GM23248 (cell line): ENCODE results near the gene FLRT1. TPM values are rescaled to one million over a fixed set of nuclear protein-coding genes. Genes with fewer than 3 reads are reported as not detected.

Experiments used
- DNase-seq: peaks from one replicate; pipeline ENCODE4 v3.0.0-alpha.2; 2015
- H2AFZ ChIP-seq: fragments of 200-600 bp; sonication (generic); 2 replicates; pipeline ENCODE4 v1.6.1; 2016; ENCODE audit warnings: antibody characterized with exemption
- H3F3A ChIP-seq: fragments of 200-600 bp; sonication (generic); 2 replicates; pipeline ENCODE4 v1.6.1; 2016; ENCODE audit warnings: mild to moderate bottlenecking, antibody characterized with exemption, mixed run types; ENCODE audit not compliant: insufficient read depth
- H3K27ac ChIP-seq: fragments of 200-600 bp; sonication (generic); 2 replicates; pipeline ENCODE4 v1.5.1; 2016; ENCODE audit warnings: mild to moderate bottlenecking
- H3K27me3 ChIP-seq: fragments of 200-600 bp; sonication (generic); replicated peaks from 2 replicates; pipeline ENCODE4 v1.6.1; 2016; ENCODE audit warnings: mild to moderate bottlenecking; ENCODE audit not compliant: insufficient read depth
- H3K36me3 ChIP-seq: fragments of 200-600 bp; sonication (generic); 2 replicates; pipeline ENCODE4 v1.6.1; 2016; ENCODE audit warnings: low read depth, mild to moderate bottlenecking
- H3K4me1 ChIP-seq: fragments of 200-600 bp; sonication (generic); 2 replicates; pipeline ENCODE4 v1.6.1; 2016; ENCODE audit warnings: mild to moderate bottlenecking; ENCODE audit not compliant: insufficient read depth
- H3K4me2 ChIP-seq: fragments of 200-600 bp; sonication (generic); one replicate; pipeline ENCODE4 v1.6.1; 2016; ENCODE audit warnings: mild to moderate bottlenecking; ENCODE audit not compliant: unreplicated experiment
- H3K4me3 ChIP-seq: fragments of 200-600 bp; sonication (generic); 2 replicates; pipeline ENCODE4 v1.5.1; 2016; ENCODE audit warnings: mild to moderate bottlenecking
- H3K79me2 ChIP-seq: fragments of 200-600 bp; sonication (generic); 2 replicates; pipeline ENCODE4 v1.6.1; 2016; ENCODE audit warnings: mild to moderate bottlenecking; ENCODE audit not compliant: insufficient read depth
- H3K9ac ChIP-seq: fragments of 200-600 bp; sonication (generic); 2 replicates; pipeline ENCODE4 v1.6.1; 2016; ENCODE audit warnings: mild to moderate bottlenecking
- H3K9me2 ChIP-seq: fragments of 200-600 bp; sonication (generic); 2 replicates; pipeline ENCODE4 v1.6.1; 2016; ENCODE audit warnings: mixed run types, mild to moderate bottlenecking, moderate library complexity; ENCODE audit not compliant: insufficient read depth
- H3K9me3 ChIP-seq: fragments of 200-600 bp; sonication (generic); one replicate; pipeline ENCODE4 v1.6.1; 2017; ENCODE audit warnings: low read depth
- H4K20me1 ChIP-seq: fragments of 200-600 bp; sonication (generic); 2 replicates; pipeline ENCODE4 v1.6.0; 2016; ENCODE audit not compliant: insufficient read depth
- EZH2 ChIP-seq: fragments of 200-600 bp; sonication (generic); IDR thresholded peaks from 2 replicates; pipeline ENCODE4 v1.6.1; 2018; ENCODE audit warnings: antibody characterized with exemption, mild to moderate bottlenecking; ENCODE audit not compliant: insufficient read depth, poor library complexity, severe bottlenecking
- EZH2phosphoT487 ChIP-seq: fragments of 200-600 bp; sonication (generic); IDR thresholded peaks from 2 replicates; pipeline ENCODE4 v1.6.1; 2018; ENCODE audit warnings: antibody characterized with exemption, moderate library complexity, mild to moderate bottlenecking, low read depth; ENCODE audit not compliant: insufficient read depth
- WGBS, 2 experiments: methylation state at CpG; one replicate each; pipeline ENCODE4 v1.1.6; 2015 to 2017; ENCODE audit warnings: low lambda C conversion rate in 2 of 2, low coverage in 1 of 2; ENCODE audit errors: missing lambda C conversion rate in 2 of 2; 5-methylcytosine and 5-hydroxymethylcytosine counted together
- in situ Hi-C: fragments of 300-500 bp; cut with MboI; formaldehyde crosslinking; loops from 2 replicates; pipeline ENCODE4 v1.15.0; 2020
- polyA plus RNA-seq: library from polyadenylated mRNA; unstranded; fragments of >200 nt; fragmentation: Nextera tagmentation; extraction: Ambion mirVana; gene quantifications from 2 replicates; pipeline ENCODE4 v1.2.1, GENCODE V29; 2016
- total RNA-seq: library from RNA; depleted of rRNA; stranded (reverse); fragments of >200 nt; shearing (Covaris generic); gene quantifications from 2 replicates; pipeline ENCODE4 v1.2.3, GENCODE V29; 2014; rRNA removed

The FLRT1 gene
- total and polyA plus RNA-seq, 2 experiments from 2014 or later: 0.09 to 0.22 TPM

DNA sequence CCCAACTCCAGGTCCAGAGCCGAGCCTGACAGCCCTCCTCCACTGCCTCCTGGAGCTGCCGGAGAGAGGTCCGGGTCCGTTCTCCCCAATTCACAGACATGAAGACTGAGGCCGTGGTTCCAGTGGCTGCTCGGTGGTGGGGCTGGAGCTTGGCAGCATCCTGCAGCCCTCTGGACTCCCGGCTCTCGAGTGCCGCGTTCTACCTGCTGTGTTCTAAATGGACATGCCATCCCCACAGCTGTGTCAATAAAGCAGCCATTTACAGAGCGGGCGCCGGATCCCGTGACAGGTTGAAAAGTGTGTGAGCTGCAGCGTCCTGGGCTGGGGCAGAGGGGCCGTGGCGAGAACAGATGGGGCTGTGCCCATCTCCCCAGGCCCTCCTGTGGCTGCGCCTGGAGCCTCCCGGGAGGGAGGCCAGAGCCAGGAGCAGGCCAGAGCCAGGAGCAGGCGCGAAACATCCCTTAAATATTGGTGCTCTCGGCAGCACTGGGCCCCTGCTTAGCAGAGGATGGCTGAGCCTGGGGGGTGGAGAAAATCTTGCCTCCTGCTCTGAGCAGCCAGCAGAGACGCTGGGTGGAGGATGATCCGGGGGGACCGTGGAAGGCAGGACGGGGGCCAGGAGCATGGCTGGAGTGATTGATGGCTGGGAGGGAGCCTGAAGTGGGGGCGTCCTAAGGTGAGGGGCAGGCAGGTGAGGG, 46.2 kb downstream of the FLRT1 start:
- Histone ChIP-seq H3K9me3 (no peaks in the 10 kb centered on the region), H3K9me2 (no peaks in the 10 kb centered on the region), H4K20me1 (no peaks in the 10 kb centered on the region), H3K4me3 (no peak overlapping the region), H3K4me2 (no peak overlapping the region), H3K36me3 (no peaks in the 10 kb centered on the region), H2AFZ (no peak overlapping the region), H3K27me3 (no peaks in the 10 kb centered on the region), H3K4me1 (no peaks in the 10 kb centered on the region), H3K79me2 (no peaks in the 10 kb centered on the region), H3F3A (no peaks in the 10 kb centered on the region), H3K27ac (no peak overlapping the region), H3K9ac (no peak overlapping the region)
- in situ Hi-C loops: no loop called here
- WGBS, 2 experiments: 87 to 94% methylated on average over 26 to 27 of the region's 27 CpGs
- DNase-seq: no peak
- TF ChIP-seq EZH2: no peak
- TF ChIP-seq EZH2phosphoT487: no peak

GRCh38 chr11:64083398-64084080, 47.8 kb downstream of the FLRT1 start:
- in situ Hi-C loops: no loop called here
- no peaks in the 10 kb centered on the region for H3K27me3 ChIP-seq
- TF ChIP-seq EZH2 (no peak), EZH2phosphoT487 (no peak)

GRCh38 chr11:64084146-64084950, 48.6 kb downstream of the FLRT1 start:
- H4K20me1 ChIP-seq: no peaks in the 10 kb centered on the region
- no peaks in the 10 kb centered on the region for H3K9me2 ChIP-seq
- no peak for DNase-seq
- H3K27ac ChIP-seq: no peak overlapping the region
- no peaks in the 10 kb centered on the region for H3F3A ChIP-seq
- no peaks in the 10 kb centered on the region for H3K79me2 ChIP-seq
- H3K9me3 ChIP-seq: no peaks in the 10 kb centered on the region
- H3K4me2 ChIP-seq: no peak overlapping the region
- no peaks in the 10 kb centered on the region for H3K27me3 ChIP-seq
- no peaks in the 10 kb centered on the region for H3K4me1 ChIP-seq
- H3K36me3 ChIP-seq: no peaks in the 10 kb centered on the region
- H2AFZ ChIP-seq: no peak overlapping the region
- no peak overlapping the region for H3K9ac ChIP-seq
- no peak for TF ChIP-seq EZH2
- no peak for TF ChIP-seq EZH2phosphoT487
- H3K4me3 ChIP-seq: no peak overlapping the region
- in situ Hi-C loops: no loop called here
- WGBS, 2 experiments: 87 to 89% methylated on average over 25 to 26 of the region's 26 CpGs

More at GRCh38 chr11:64083398-64084080, 47.8 kb downstream of the FLRT1 start:
- Histone ChIP-seq H3K4me1 (no peaks in the 10 kb centered on the region), H3K4me3 (no peak overlapping the region), H3K9me2 (no peaks in the 10 kb centered on the region), H3K79me2 (no peaks in the 10 kb centered on the region), H4K20me1 (no peaks in the 10 kb centered on the region), H3F3A (no peaks in the 10 kb centered on the region), H3K27ac (no peak overlapping the region), H3K4me2 (no peak overlapping the region), H3K9ac (no peak overlapping the region), H3K36me3 (no peaks in the 10 kb centered on the region), H2AFZ (no peak overlapping the region), H3K9me3 (no peaks in the 10 kb centered on the region)
- DNase-seq: no peak
- 88% methylated on average over 28 of the region's 28 CpGs for WGBS, 2 experiments

DNA sequence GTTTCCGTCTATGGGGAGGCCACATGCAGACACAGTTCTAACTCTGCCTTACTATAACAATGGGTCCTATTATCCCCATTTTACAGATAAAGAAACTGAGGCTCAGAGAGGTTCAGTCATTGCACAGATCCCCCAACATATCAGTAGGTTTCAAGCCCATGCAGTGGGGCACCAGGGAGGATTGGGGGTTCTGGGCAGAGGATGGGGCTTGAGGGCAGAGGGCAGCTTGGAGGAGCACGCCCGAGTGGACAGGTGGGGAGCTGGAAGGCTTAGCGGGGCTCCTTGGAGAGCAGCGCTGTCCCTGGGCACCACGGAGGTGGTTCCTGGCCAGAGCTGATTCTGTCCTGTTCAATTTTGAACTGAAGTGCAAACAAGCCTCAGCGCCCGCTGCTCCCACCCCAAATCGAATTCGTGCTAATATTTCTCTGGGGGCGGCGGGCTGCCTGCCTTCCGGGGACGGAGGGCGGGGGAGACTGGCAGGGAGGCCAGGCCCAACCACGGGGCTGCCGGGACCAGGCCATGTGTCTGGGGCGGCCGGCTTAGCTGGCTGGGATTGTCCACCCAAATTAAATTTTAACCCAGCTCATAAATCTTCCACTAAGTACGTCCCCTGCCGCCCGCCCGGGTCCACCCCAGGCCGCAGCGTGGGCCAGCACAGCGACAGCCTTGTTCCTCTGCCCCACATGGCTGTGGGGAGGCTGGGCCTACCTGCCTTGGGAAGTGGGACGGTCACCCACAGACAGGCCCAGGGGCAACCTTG, 49.4 kb downstream of the FLRT1 start:
- in situ Hi-C loops: no loop called here
- DNase-seq: no peak
- H3K27ac ChIP-seq: no peak overlapping the region
- H3K79me2 ChIP-seq: no peaks in the 10 kb centered on the region
- H3K4me3 ChIP-seq: no peak overlapping the region
- H3F3A ChIP-seq: no peaks in the 10 kb centered on the region
- no peak overlapping the region for H3K9ac ChIP-seq
- H3K36me3 ChIP-seq: no peaks in the 10 kb centered on the region
- no peaks in the 10 kb centered on the region for H3K27me3 ChIP-seq
- H4K20me1 ChIP-seq: no peaks in the 10 kb centered on the region
- H3K4me1 ChIP-seq: no peaks in the 10 kb centered on the region
- no peaks in the 10 kb centered on the region for H3K9me2 ChIP-seq
- TF ChIP-seq EZH2: no peak
- no peak for TF ChIP-seq EZH2phosphoT487
- 87 to 91% methylated on average over 23 to 24 of the region's 27 CpGs for WGBS, 2 experiments
- H2AFZ ChIP-seq: no peak overlapping the region
- H3K9me3 ChIP-seq: no peaks in the 10 kb centered on the region
- no peak overlapping the region for H3K4me2 ChIP-seq

Other genes with a start within 250 kb of the FLRT1 start
- gene SPINDOC, start 222.5 kb upstream of the FLRT1 start, total RNA-seq: 10.6 and 15.3 TPM in 2 replicates
- gene SPINDOC, start 222.5 kb upstream of the FLRT1 start, polyA plus RNA-seq: 0.30 and 0.86 TPM in 2 replicates
- gene MARK2, start 196.8 kb upstream of the FLRT1 start, total RNA-seq: 14.8 and 15.8 TPM in 2 replicates
- gene MARK2, start 196.8 kb upstream of the FLRT1 start, polyA plus RNA-seq: 8.6 and 8.9 TPM in 2 replicates
- gene RCOR2, start 118.8 kb upstream of the FLRT1 start, total RNA-seq: 0.89 and 1.8 TPM in 2 replicates
- 0.24 TPM in 1 of 2 replicates, not detected in the other for gene RCOR2, start 118.8 kb upstream of the FLRT1 start, polyA plus RNA-seq
- gene NAA40, start 96.9 kb upstream of the FLRT1 start, total RNA-seq: 11.7 and 27.9 TPM in 2 replicates
- gene NAA40, start 96.9 kb upstream of the FLRT1 start, polyA plus RNA-seq: 10.3 and 12.0 TPM in 2 replicates
- gene COX8A, start 61.3 kb upstream of the FLRT1 start, total RNA-seq: 358 and 388 TPM in 2 replicates
- 397 and 417 TPM in 2 replicates for gene COX8A, start 61.3 kb upstream of the FLRT1 start, polyA plus RNA-seq
- 35.5 and 48.3 TPM in 2 replicates for gene OTUB1, start 49.5 kb upstream of the FLRT1 start, total RNA-seq
- 123 and 130 TPM in 2 replicates for gene OTUB1, start 49.5 kb upstream of the FLRT1 start, polyA plus RNA-seq
- 21.0 and 403 TPM in 2 replicates for gene MACROD1, start 130.2 kb downstream of the FLRT1 start, total RNA-seq
- gene MACROD1, start 130.2 kb downstream of the FLRT1 start, polyA plus RNA-seq: 18.6 and 21.2 TPM in 2 replicates
- gene STIP1, start 150.2 kb downstream of the FLRT1 start, total RNA-seq: 115 and 123 TPM in 2 replicates
- gene STIP1, start 150.2 kb downstream of the FLRT1 start, polyA plus RNA-seq: 128 and 132 TPM in 2 replicates
- gene FERMT3, start 170.8 kb downstream of the FLRT1 start, total RNA-seq: 0.51 and 3.9 TPM in 2 replicates
- gene FERMT3, start 170.8 kb downstream of the FLRT1 start, polyA plus RNA-seq: 1.5 and 2.5 TPM in 2 replicates
- 53.7 and 66.0 TPM in 2 replicates for gene TRPT1, start 190.3 kb downstream of the FLRT1 start, total RNA-seq
- gene TRPT1, start 190.3 kb downstream of the FLRT1 start, polyA plus RNA-seq: 50.7 and 54.7 TPM in 2 replicates
- gene NUDT22, start 190.3 kb downstream of the FLRT1 start, total RNA-seq: 75.9 and 97.9 TPM in 2 replicates
- 74.5 and 78.9 TPM in 2 replicates for gene NUDT22, start 190.3 kb downstream of the FLRT1 start, polyA plus RNA-seq
- 2.7 and 11.0 TPM in 2 replicates for gene DNAJC4, start 194.6 kb downstream of the FLRT1 start, total RNA-seq
- 33.4 and 34.7 TPM in 2 replicates for gene DNAJC4, start 194.6 kb downstream of the FLRT1 start, polyA plus RNA-seq
- 17.7 and 27.8 TPM in 2 replicates for gene VEGFB, start 198.7 kb downstream of the FLRT1 start, total RNA-seq
- 21.6 and 22.6 TPM in 2 replicates for gene VEGFB, start 198.7 kb downstream of the FLRT1 start, polyA plus RNA-seq
- gene FKBP2, start 205.2 kb downstream of the FLRT1 start, total RNA-seq: 40.7 and 54.4 TPM in 2 replicates
- gene FKBP2, start 205.2 kb downstream of the FLRT1 start, polyA plus RNA-seq: 185 and 188 TPM in 2 replicates
- gene PPP1R14B, start 211.0 kb downstream of the FLRT1 start, total RNA-seq: 231 and 239 TPM in 2 replicates
- 115 and 150 TPM in 2 replicates for gene PPP1R14B, start 211.0 kb downstream of the FLRT1 start, polyA plus RNA-seq
- gene PLCB3, start 215.6 kb downstream of the FLRT1 start, total RNA-seq: 32.7 and 41.7 TPM in 2 replicates
- gene PLCB3, start 215.6 kb downstream of the FLRT1 start, polyA plus RNA-seq: 6.5 and 7.5 TPM in 2 replicates
- gene BAD, start 248.7 kb downstream of the FLRT1 start, total RNA-seq: 94.8 and 170 TPM in 2 replicates
- 146 and 159 TPM in 2 replicates for gene BAD, start 248.7 kb downstream of the FLRT1 start, polyA plus RNA-seq
- 20.9 and 37.6 TPM in 2 replicates for gene GPR137, start 249.9 kb downstream of the FLRT1 start, total RNA-seq
- 35.7 and 37.0 TPM in 2 replicates for gene GPR137, start 249.9 kb downstream of the FLRT1 start, polyA plus RNA-seq